ENCODE measurements around the gene ROCK1.

The ROCK1 gene

DNA sequence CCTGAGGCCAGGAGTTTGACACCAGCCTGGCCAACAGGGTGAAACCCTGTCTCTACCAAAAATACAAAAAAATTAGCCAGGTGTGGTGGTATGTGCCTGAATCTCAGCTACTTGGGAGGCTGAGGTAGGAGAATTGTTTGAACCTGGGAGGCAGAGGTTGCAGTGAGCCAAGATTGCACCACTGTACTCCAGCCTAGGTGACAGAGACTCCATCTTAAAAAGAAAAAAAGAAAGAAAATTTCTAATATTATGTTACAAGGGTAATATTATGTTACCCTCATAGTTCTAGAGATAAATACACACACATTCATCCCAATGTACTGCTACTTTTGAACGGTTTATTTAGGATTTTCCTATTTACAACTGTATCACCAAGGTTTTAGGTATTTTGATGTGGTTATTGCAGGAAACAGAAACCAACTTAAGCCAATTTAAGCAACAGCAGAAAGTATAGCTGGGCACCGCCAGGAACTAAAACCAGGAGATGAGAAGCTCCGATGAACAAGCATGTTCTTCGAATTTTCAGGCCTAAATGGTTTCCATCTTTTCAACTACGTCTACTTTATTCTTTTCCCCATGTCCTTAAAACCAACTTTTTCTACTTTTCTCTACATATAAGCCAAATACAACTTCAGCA, 11.8 kb upstream of the ROCK1 start:
- Histone ChIP-seq H3K4me3 (ENCODE audit: low read length) (no peak overlapping the region), H3K36me3 (ENCODE audit: control insufficient read depth, insufficient read depth, low read length) (no peaks in the 10 kb centered on the region), H3K27ac (ENCODE audit: low read length) (no peak overlapping the region), H3K4me1 (ENCODE audit: control insufficient read depth, insufficient read depth, low read length) (no peaks in the 10 kb centered on the region), H3K9me3 (ENCODE audit: control insufficient read depth, insufficient read depth, low read length) (no peaks in the 10 kb centered on the region), H3K27me3 (ENCODE audit: control insufficient read depth, insufficient read depth, low read length) (no peaks in the 10 kb centered on the region)
- 100% methylated on average over 1 of the region's 5 CpGs for WGBS (ENCODE audit: insufficient coverage, insufficient read length)
- DNase-seq (ENCODE audit: low read depth, low spot score): no peak

- Histone ChIP-seq H3K27ac (ENCODE audit: low read length) (no peak overlapping the region), H3K27me3 (ENCODE audit: control insufficient read depth, insufficient read depth, low read length) (no peaks in the 10 kb centered on the region), H3K9me3 (ENCODE audit: control insufficient read depth, insufficient read depth, low read length) (no peaks in the 10 kb centered on the region), H3K36me3 (ENCODE audit: control insufficient read depth, insufficient read depth, low read length) (no peaks in the 10 kb centered on the region), H3K4me1 (ENCODE audit: control insufficient read depth, insufficient read depth, low read length) (peaks cover 2% of the 10 kb centered on the region; the same call in 1 of the 2 replicates), H3K4me3 (ENCODE audit: low read length) (no peak overlapping the region)
- no peak for DNase-seq (ENCODE audit: low read depth, low spot score)
These were observed 7.2 kb upstream of the ROCK1 start for GRCh38 chr18:21118806-21119205.

- Histone ChIP-seq H3K9me3 (ENCODE audit: control insufficient read depth, insufficient read depth, low read length) (no peaks in the 10 kb centered on the region), H3K4me1 (ENCODE audit: control insufficient read depth, insufficient read depth, low read length) (peaks cover 2% of the 10 kb centered on the region; the same call in 1 of the 2 replicates), H3K27me3 (ENCODE audit: control insufficient read depth, insufficient read depth, low read length) (no peaks in the 10 kb centered on the region), H3K27ac (ENCODE audit: low read length) (no peak overlapping the region), H3K36me3 (ENCODE audit: control insufficient read depth, insufficient read depth, low read length) (no peaks in the 10 kb centered on the region), H3K4me3 (ENCODE audit: low read length) (no peak overlapping the region)
- no peak for DNase-seq (ENCODE audit: low read depth, low spot score)
- no CpG with 5 or more reads among the region's 5 CpGs for whole genome bisulfite sequencing (ENCODE audit: insufficient coverage, insufficient read length)
These were observed 6.0 kb upstream of the ROCK1 start for GRCh38 chr18:21117409-21118131.

GRCh38 chr18:21115519-21116411, 4.2 kb upstream of the ROCK1 start:
- Histone ChIP-seq H3K36me3 (ENCODE audit: control insufficient read depth, insufficient read depth, low read length) (no peaks in the 10 kb centered on the region), H3K27me3 (ENCODE audit: control insufficient read depth, insufficient read depth, low read length) (no peaks in the 10 kb centered on the region), H3K4me3 (ENCODE audit: low read length) (no peak overlapping the region), H3K27ac (ENCODE audit: low read length) (no peak overlapping the region), H3K4me1 (ENCODE audit: control insufficient read depth, insufficient read depth, low read length) (peaks cover 2% of the 10 kb centered on the region; the same call in 1 of the 2 replicates), H3K9me3 (ENCODE audit: control insufficient read depth, insufficient read depth, low read length) (no peaks in the 10 kb centered on the region)
- DNase-seq (ENCODE audit: low read depth, low spot score): no peak
- WGBS (ENCODE audit: insufficient coverage, insufficient read length): no CpG with 5 or more reads among the region's 7 CpGs

- Histone ChIP-seq H3K4me3 (ENCODE audit: low read length) (peak overlapping the region; percentile 61; the same call in 1 of the 2 replicates), H3K9me3 (ENCODE audit: control insufficient read depth, insufficient read depth, low read length) (no peaks in the 10 kb centered on the region), H3K4me1 (ENCODE audit: control insufficient read depth, insufficient read depth, low read length) (peaks cover 2% of the 10 kb centered on the region; the same call in 1 of the 2 replicates), H3K27me3 (ENCODE audit: control insufficient read depth, insufficient read depth, low read length) (no peaks in the 10 kb centered on the region), H3K36me3 (ENCODE audit: control insufficient read depth, insufficient read depth, low read length) (no peaks in the 10 kb centered on the region), H3K27ac (ENCODE audit: low read length) (no peak overlapping the region)
- no CpG with 5 or more reads among the region's 9 CpGs for WGBS (ENCODE audit: insufficient coverage, insufficient read length)
- DNase-seq (ENCODE audit: low read depth, low spot score): no peak
These were observed 1.0 kb upstream of the ROCK1 start for GRCh38 chr18:21112543-21113105.

DNA sequence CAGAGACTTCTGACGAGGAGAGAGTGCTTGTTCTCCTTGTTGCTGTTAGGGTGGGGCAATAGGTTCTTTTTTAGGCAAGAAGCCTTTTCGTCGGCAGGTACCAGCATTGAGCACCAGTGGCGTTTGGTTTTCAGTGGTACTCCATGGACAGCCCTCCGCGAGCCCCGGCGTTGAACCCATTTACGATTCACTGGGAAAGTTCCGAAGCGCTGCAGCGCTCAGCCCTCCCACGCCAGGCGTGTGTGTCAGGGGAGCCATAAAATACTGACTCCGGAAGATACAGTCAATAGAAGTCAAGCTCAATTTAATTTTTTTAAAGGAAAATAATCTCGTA, 494 bp upstream of the ROCK1 start:
- H3K36me3 ChIP-seq (ENCODE audit: control insufficient read depth, insufficient read depth, low read length): no peaks in the 10 kb centered on the region
- no peaks in the 10 kb centered on the region for H3K27me3 ChIP-seq (ENCODE audit: control insufficient read depth, insufficient read depth, low read length)
- H3K27ac ChIP-seq (ENCODE audit: low read length): no peak overlapping the region
- H3K4me3 ChIP-seq (ENCODE audit: low read length): peak overlapping the region; percentile 61; the same call in 1 of the 2 replicates
- H3K9me3 ChIP-seq (ENCODE audit: control insufficient read depth, insufficient read depth, low read length): no peaks in the 10 kb centered on the region
- H3K4me1 ChIP-seq (ENCODE audit: control insufficient read depth, insufficient read depth, low read length): peaks cover 2% of the 10 kb centered on the region; the same call in 1 of the 2 replicates
- DNase-seq (ENCODE audit: low read depth, low spot score): no peak
- WGBS (ENCODE audit: insufficient coverage, insufficient read length): no CpG with 5 or more reads among the region's 16 CpGs

GRCh38 chr18:21110713-21111345, 784 bp downstream of the ROCK1 start:
- Histone ChIP-seq H3K4me3 (ENCODE audit: low read length) (peak overlapping the region; percentile 74), H3K9me3 (ENCODE audit: control insufficient read depth, insufficient read depth, low read length) (no peaks in the 10 kb centered on the region), H3K27me3 (ENCODE audit: control insufficient read depth, insufficient read depth, low read length) (no peaks in the 10 kb centered on the region), H3K4me1 (ENCODE audit: control insufficient read depth, insufficient read depth, low read length) (no peaks in the 10 kb centered on the region), H3K27ac (ENCODE audit: low read length) (no peak overlapping the region), H3K36me3 (ENCODE audit: control insufficient read depth, insufficient read depth, low read length) (no peaks in the 10 kb centered on the region)
- WGBS (ENCODE audit: insufficient coverage, insufficient read length): no CpG with 5 or more reads among the region's 47 CpGs
- DNase-seq (ENCODE audit: low read depth, low spot score): no peak

- Histone ChIP-seq H3K27ac (ENCODE audit: low read length) (no peak overlapping the region), H3K27me3 (ENCODE audit: control insufficient read depth, insufficient read depth, low read length) (no peaks in the 10 kb centered on the region), H3K4me3 (ENCODE audit: low read length) (peak overlapping the region; percentile 74; the same call in 1 of the 2 replicates), H3K9me3 (ENCODE audit: control insufficient read depth, insufficient read depth, low read length) (no peaks in the 10 kb centered on the region), H3K4me1 (ENCODE audit: control insufficient read depth, insufficient read depth, low read length) (no peaks in the 10 kb centered on the region), H3K36me3 (ENCODE audit: control insufficient read depth, insufficient read depth, low read length) (no peaks in the 10 kb centered on the region)
- DNase-seq (ENCODE audit: low read depth, low spot score): no peak
- no CpG with 5 or more reads among the region's 8 CpGs for WGBS (ENCODE audit: insufficient coverage, insufficient read length)
These were observed 1.5 kb downstream of the ROCK1 start for GRCh38 chr18:21109936-21110712.

- no CpG with 5 or more reads among the region's 3 CpGs for WGBS (ENCODE audit: insufficient coverage, insufficient read length)
- H3K27ac ChIP-seq (ENCODE audit: low read length): no peak overlapping the region
- H3K9me3 ChIP-seq (ENCODE audit: control insufficient read depth, insufficient read depth, low read length): no peaks in the 10 kb centered on the region
- DNase-seq (ENCODE audit: low read depth, low spot score): no peak
- no peak overlapping the region for H3K4me3 ChIP-seq (ENCODE audit: low read length)
- H3K4me1 ChIP-seq (ENCODE audit: control insufficient read depth, insufficient read depth, low read length): no peaks in the 10 kb centered on the region
- no peaks in the 10 kb centered on the region for H3K36me3 ChIP-seq (ENCODE audit: control insufficient read depth, insufficient read depth, low read length)
- no peaks in the 10 kb centered on the region for H3K27me3 ChIP-seq (ENCODE audit: control insufficient read depth, insufficient read depth, low read length)
These were observed 5.7 kb downstream of the ROCK1 start for GRCh38 chr18:21105936-21106335.
